22Rv1 (cell line): Measurements from ENCODE around the gene MTCL1.

Experiments used
- ZFX ChIP-seq: fragments of 450-650 bp; IDR thresholded peaks from 2 replicates; pipeline ENCODE4 v1.6.1; 2017; ENCODE audit warnings: antibody characterized with exemption, borderline replicate concordance
- TF ChIP-seq, protein P1 (sequence below): fragments of 450-650 bp; IDR thresholded peaks from 2 replicates; pipeline ENCODE4 v1.5.1; 2017; ENCODE audit warnings: mild to moderate bottlenecking

DNA sequence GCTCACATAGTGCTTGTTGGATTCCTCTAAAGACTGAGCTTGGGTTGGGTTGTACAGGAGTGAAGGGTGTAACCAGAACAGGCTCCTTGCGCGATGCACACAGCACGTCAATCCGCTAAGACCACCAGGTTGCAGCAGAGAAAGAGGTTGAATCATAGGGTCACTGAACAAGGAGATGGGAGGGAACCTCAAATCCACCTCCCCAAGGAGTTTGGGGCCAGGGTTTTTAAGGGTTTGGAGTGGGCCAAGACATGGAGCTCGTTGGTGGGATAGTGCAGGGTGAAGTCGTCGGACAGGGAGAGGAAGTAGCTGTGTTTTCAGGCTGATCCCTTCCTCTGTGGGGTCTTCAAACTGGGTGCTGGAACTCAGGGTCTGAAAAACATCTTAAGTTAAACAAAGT, 20.8 kb upstream of the MTCL1 start:
- TF ChIP-seq, protein P1, sequence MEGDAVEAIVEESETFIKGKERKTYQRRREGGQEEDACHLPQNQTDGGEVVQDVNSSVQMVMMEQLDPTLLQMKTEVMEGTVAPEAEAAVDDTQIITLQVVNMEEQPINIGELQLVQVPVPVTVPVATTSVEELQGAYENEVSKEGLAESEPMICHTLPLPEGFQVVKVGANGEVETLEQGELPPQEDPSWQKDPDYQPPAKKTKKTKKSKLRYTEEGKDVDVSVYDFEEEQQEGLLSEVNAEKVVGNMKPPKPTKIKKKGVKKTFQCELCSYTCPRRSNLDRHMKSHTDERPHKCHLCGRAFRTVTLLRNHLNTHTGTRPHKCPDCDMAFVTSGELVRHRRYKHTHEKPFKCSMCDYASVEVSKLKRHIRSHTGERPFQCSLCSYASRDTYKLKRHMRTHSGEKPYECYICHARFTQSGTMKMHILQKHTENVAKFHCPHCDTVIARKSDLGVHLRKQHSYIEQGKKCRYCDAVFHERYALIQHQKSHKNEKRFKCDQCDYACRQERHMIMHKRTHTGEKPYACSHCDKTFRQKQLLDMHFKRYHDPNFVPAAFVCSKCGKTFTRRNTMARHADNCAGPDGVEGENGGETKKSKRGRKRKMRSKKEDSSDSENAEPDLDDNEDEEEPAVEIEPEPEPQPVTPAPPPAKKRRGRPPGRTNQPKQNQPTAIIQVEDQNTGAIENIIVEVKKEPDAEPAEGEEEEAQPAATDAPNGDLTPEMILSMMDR = no peak
- no peak for TF ChIP-seq ZFX
